ENCODE measurements around the gene DHCR24.

GRCh38 chr1:54859700-54860391 is 27.1 kb downstream of the DHCR24 start:
- no peak for TF ChIP-seq CTCF (conservative IDR thresholded peaks at IDR 0.05; ENCODE audit: low read depth in 2 of 2)
- TF ChIP-seq EZH2 (IDR thresholded peaks at IDR 0.05; ENCODE audit: low read depth, unreplicated experiment): no peak
- TF ChIP-seq EZH2phosphoT487 (IDR thresholded peaks at IDR 0.05; ENCODE audit: unreplicated experiment): no peak
- no peak for TF ChIP-seq CREB1 (CRISPR knock-in tag; IDR thresholded peaks at IDR 0.05; ENCODE audit: low read depth)
- no peak for TF ChIP-seq ETS1 (IDR thresholded peaks at IDR 0.05)
- no peak for TF ChIP-seq POLR2AphosphoS5 (IDR thresholded peaks at IDR 0.05; ENCODE audit: low read depth)
- TF ChIP-seq JUNB (IDR thresholded peaks at IDR 0.05; ENCODE audit: unreplicated experiment): no peak
- TF ChIP-seq ZNF462 (CRISPR knock-in tag; IDR thresholded peaks at IDR 0.05): no peak
- TF ChIP-seq STAT1 (IDR thresholded peaks at IDR 0.05; ENCODE audit: unreplicated experiment): no peak
